Suprapubic skin (tissue), 3 donors: ENCODE data around the gene SPRYD4.

Experiments used
- POLR2AphosphoS5 ChIP-seq, 3 donors: sonication (generic); formaldehyde crosslinking; IDR thresholded peaks; one replicate each; pipeline ENCODE4 v1.6.1; 2017; ENCODE audit warnings: antibody characterized with exemption in 3 of 3
- TF ChIP-seq, protein P1 (sequence below), 2 donors: fragments of 200-600 bp in 1 of 2; fragments of 450-650 bp in 1 of 2; sonication (generic) in 1 of 2; IDR thresholded peaks; one replicate each; pipeline ENCODE4 v1.5.1; 2016 to 2019; ENCODE audit warnings: antibody characterized with exemption in 2 of 2, mild to moderate bottlenecking in 1 of 2, moderate library complexity in 1 of 2

DNA sequence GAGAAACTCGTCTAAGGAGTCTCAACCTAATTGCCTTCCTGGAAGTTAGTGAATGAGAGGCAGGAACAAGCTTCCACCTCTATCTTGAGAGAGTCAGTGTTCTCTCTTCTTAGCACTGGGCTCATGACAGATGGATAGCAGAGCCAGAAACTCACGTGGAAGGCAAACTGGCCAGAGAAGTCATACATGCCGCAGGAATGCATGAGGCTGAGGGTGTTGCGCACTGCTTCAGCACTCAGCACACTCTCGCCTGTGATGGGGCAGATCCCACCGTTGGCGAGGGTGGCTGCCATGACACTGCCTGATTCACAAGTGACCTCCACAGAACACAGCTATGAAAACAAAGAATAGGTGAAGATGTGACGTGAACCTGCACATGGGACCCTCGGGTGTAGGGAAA lies 6.0 kb downstream of the SPRYD4 start:
- no peak for TF ChIP-seq POLR2AphosphoS5 (IDR thresholded peaks at IDR 0.05)
- TF ChIP-seq, protein P1, sequence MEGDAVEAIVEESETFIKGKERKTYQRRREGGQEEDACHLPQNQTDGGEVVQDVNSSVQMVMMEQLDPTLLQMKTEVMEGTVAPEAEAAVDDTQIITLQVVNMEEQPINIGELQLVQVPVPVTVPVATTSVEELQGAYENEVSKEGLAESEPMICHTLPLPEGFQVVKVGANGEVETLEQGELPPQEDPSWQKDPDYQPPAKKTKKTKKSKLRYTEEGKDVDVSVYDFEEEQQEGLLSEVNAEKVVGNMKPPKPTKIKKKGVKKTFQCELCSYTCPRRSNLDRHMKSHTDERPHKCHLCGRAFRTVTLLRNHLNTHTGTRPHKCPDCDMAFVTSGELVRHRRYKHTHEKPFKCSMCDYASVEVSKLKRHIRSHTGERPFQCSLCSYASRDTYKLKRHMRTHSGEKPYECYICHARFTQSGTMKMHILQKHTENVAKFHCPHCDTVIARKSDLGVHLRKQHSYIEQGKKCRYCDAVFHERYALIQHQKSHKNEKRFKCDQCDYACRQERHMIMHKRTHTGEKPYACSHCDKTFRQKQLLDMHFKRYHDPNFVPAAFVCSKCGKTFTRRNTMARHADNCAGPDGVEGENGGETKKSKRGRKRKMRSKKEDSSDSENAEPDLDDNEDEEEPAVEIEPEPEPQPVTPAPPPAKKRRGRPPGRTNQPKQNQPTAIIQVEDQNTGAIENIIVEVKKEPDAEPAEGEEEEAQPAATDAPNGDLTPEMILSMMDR (IDR thresholded peaks at IDR 0.05), result no peak
